BLaER1 treated with 17β-estradiol and CSF1 and Interleukin-3, amounts not matched to agents 10 nM and 100 nM (cell line): ENCODE data around the gene TPTE2.

Experiments
- H3K27ac ChIP-seq, 11 experiments: shearing (Covaris generic); formaldehyde crosslinking; 2 replicates each; pipeline ENCODE4 v1.8.1; 2022
- H3K27me3 ChIP-seq, 11 experiments: shearing (Covaris generic); formaldehyde crosslinking; 2 replicates each; pipeline ENCODE4 v1.8.1; 2022
- H3K36me3 ChIP-seq, 11 experiments: shearing (Covaris generic); formaldehyde crosslinking; 2 replicates each; pipeline ENCODE4 v1.8.1; 2022
- H3K4me1 ChIP-seq, 10 experiments: shearing (Covaris generic); formaldehyde crosslinking; 2 replicates each; pipeline ENCODE4 v1.8.1; 2022
- H3K4me2 ChIP-seq, 11 experiments: shearing (Covaris generic); formaldehyde crosslinking; 2 replicates each; pipeline ENCODE4 v1.8.1; 2022
- H3K4me3 ChIP-seq, 10 experiments: shearing (Covaris generic); formaldehyde crosslinking; 2 replicates each; pipeline ENCODE4 v1.8.1; 2022
- H3K9ac ChIP-seq, 11 experiments: shearing (Covaris generic); formaldehyde crosslinking; 2 replicates each; pipeline ENCODE4 v1.8.1; 2022
- H3K9me3 ChIP-seq, 11 experiments: shearing (Covaris generic); formaldehyde crosslinking; replicated peaks in 1 of 11; 2 replicates each; pipeline ENCODE4 v1.8.1; 2022
- H4K20me1 ChIP-seq, 11 experiments: shearing (Covaris generic); formaldehyde crosslinking; 2 replicates each; pipeline ENCODE4 v1.8.1; 2022
- Cebpa-rat ChIP-seq, 11 experiments: shearing (Covaris generic); IDR thresholded peaks; 2 replicates each; pipeline ENCODE4 v1.8.1; 2022

Gene TPTE2

GRCh38 chr13:19596086-19596485 lies 34.8 kb upstream of the TPTE2 start:
- H3K4me1 ChIP-seq: peaks cover 0 to 27% (median 15%) of the 10 kb centered on the region in 10 experiments; a peak in 12 of 20 replicates
- H3K4me2 ChIP-seq: no peak overlapping the region
- no peaks in the 10 kb centered on the region for H3K27me3 ChIP-seq
- TF ChIP-seq Cebpa-rat (IDR thresholded peaks at IDR 0.05): no peak
- no peak overlapping the region for H3K9ac ChIP-seq
- H3K27ac ChIP-seq: no peak overlapping the region
- H3K36me3 ChIP-seq: no peaks in the 10 kb centered on the region
- H3K4me3 ChIP-seq: no peak overlapping the region
- H3K9me3 ChIP-seq: peaks cover 0 to 1% (median 0%) of the 10 kb centered on the region in 11 experiments; a peak in 3 of 22 replicates
- no peaks in the 10 kb centered on the region for H4K20me1 ChIP-seq

- Histone ChIP-seq H3K4me2 (peak overlapping the region in 3 of 11 experiments; percentile 12 to 68 (median 48); a peak in 5 of 22 replicates), H3K4me3 (no peak overlapping the region), H3K9me3 (no peaks in the 10 kb centered on the region), H3K27me3 (no peaks in the 10 kb centered on the region), H3K27ac (no peak overlapping the region), H3K9ac (no peak overlapping the region), H3K36me3 (no peaks in the 10 kb centered on the region), H3K4me1 (peaks cover 0 to 27% (median 16%) of the 10 kb centered on the region in 10 experiments; a peak in 12 of 20 replicates), H4K20me1 (no peaks in the 10 kb centered on the region)
- TF ChIP-seq Cebpa-rat (IDR thresholded peaks at IDR 0.05): no peak
Measured at GRCh38 chr13:19592657-19593180, 31.4 kb upstream of the TPTE2 start.

- Histone ChIP-seq H3K9me3 (peaks cover 0 to 1% (median 0%) of the 10 kb centered on the region in 11 experiments; a peak in 3 of 22 replicates), H3K27ac (no peak overlapping the region; a peak in 1 of 22 replicates), H3K4me1 (peaks cover 6 to 34% (median 23%) of the 10 kb centered on the region in 10 experiments), H3K9ac (no peak overlapping the region), H4K20me1 (no peaks in the 10 kb centered on the region), H3K27me3 (no peaks in the 10 kb centered on the region), H3K36me3 (no peaks in the 10 kb centered on the region), H3K4me3 (no peak overlapping the region), H3K4me2 (peak overlapping the region in 5 of 11 experiments; percentile 12 to 68 (median 46); a peak in 11 of 22 replicates)
- TF ChIP-seq Cebpa-rat (IDR thresholded peaks at IDR 0.05): no peak
Measured at GRCh38 chr13:19591864-19592263, 30.5 kb upstream of the TPTE2 start.

- Histone ChIP-seq H3K9me3 (peaks cover 0 to 12% (median 10%) of the 10 kb centered on the region in 11 experiments; a peak in 15 of 22 replicates), H3K4me1 (peaks cover 13 to 40% (median 28%) of the 10 kb centered on the region in 10 experiments), H3K4me2 (no peak overlapping the region), H3K36me3 (no peaks in the 10 kb centered on the region), H3K27ac (no peak overlapping the region), H3K9ac (no peak overlapping the region), H4K20me1 (no peaks in the 10 kb centered on the region), H3K4me3 (no peak overlapping the region), H3K27me3 (no peaks in the 10 kb centered on the region)
- TF ChIP-seq Cebpa-rat (IDR thresholded peaks at IDR 0.05): no peak
Measured at GRCh38 chr13:19590423-19590822, 29.1 kb upstream of the TPTE2 start.

- TF ChIP-seq Cebpa-rat (IDR thresholded peaks at IDR 0.05): no peak
- Histone ChIP-seq H4K20me1 (no peaks in the 10 kb centered on the region), H3K27ac (no peak overlapping the region), H3K9ac (no peak overlapping the region), H3K27me3 (no peaks in the 10 kb centered on the region), H3K36me3 (no peaks in the 10 kb centered on the region), H3K4me3 (no peak overlapping the region), H3K4me2 (no peak overlapping the region), H3K4me1 (peaks cover 13 to 40% (median 28%) of the 10 kb centered on the region in 10 experiments), H3K9me3 (peaks cover 0 to 20% (median 10%) of the 10 kb centered on the region in 11 experiments; a peak in 16 of 22 replicates)
Measured at GRCh38 chr13:19589312-19589711, 28.0 kb upstream of the TPTE2 start.

- Histone ChIP-seq H3K4me1 (peaks cover 13 to 30% (median 24%) of the 10 kb centered on the region in 10 experiments), H3K27me3 (no peaks in the 10 kb centered on the region), H3K4me3 (peak overlapping the region in 7 of 10 experiments; percentile 42 to 69 (median 58); a peak in 11 of 20 replicates), H4K20me1 (no peaks in the 10 kb centered on the region), H3K36me3 (no peaks in the 10 kb centered on the region), H3K9ac (peak overlapping the region in 2 of 11 experiments; percentile 4 to 43; a peak in 3 of 22 replicates), H3K9me3 (peaks cover 0 to 22% (median 10%) of the 10 kb centered on the region in 11 experiments; a peak in 16 of 22 replicates), H3K4me2 (peak overlapping the region; percentile 56 to 88 (median 76)), H3K27ac (peak overlapping the region in 8 of 11 experiments; percentile 55 to 77 (median 67); a peak in 14 of 22 replicates)
- no peak for TF ChIP-seq Cebpa-rat (IDR thresholded peaks at IDR 0.05)
Measured at GRCh38 chr13:19587635-19588300, 26.4 kb upstream of the TPTE2 start.

- Histone ChIP-seq H3K36me3 (no peaks in the 10 kb centered on the region), H3K27ac (peak overlapping the region; percentile 41 to 77 (median 60); a peak in 21 of 22 replicates), H3K27me3 (no peaks in the 10 kb centered on the region), H3K4me2 (peak overlapping the region; percentile 56 to 88 (median 76)), H3K4me3 (peak overlapping the region; percentile 42 to 69 (median 57)), H3K9me3 (peaks cover 0 to 22% (median 10%) of the 10 kb centered on the region in 11 experiments; a peak in 16 of 22 replicates), H4K20me1 (no peaks in the 10 kb centered on the region), H3K9ac (peak overlapping the region in 3 of 11 experiments; percentile 43 to 58 (median 47); a peak in 5 of 22 replicates), H3K4me1 (peaks cover 13 to 23% (median 19%) of the 10 kb centered on the region in 10 experiments)
- TF ChIP-seq Cebpa-rat (IDR thresholded peaks at IDR 0.05): no peak
Measured at GRCh38 chr13:19586904-19587634, 25.7 kb upstream of the TPTE2 start.

- Histone ChIP-seq H3K4me1 (peaks cover 2 to 7% (median 4%) of the 10 kb centered on the region in 10 experiments; a peak in 17 of 20 replicates), H4K20me1 (no peaks in the 10 kb centered on the region), H3K27me3 (no peaks in the 10 kb centered on the region), H3K36me3 (no peaks in the 10 kb centered on the region), H3K9ac (no peak overlapping the region), H3K27ac (no peak overlapping the region), H3K4me3 (no peak overlapping the region), H3K9me3 (peaks cover 0 to 19% (median 8%) of the 10 kb centered on the region in 11 experiments; a peak in 16 of 22 replicates), H3K4me2 (no peak overlapping the region)
- no peak for TF ChIP-seq Cebpa-rat (IDR thresholded peaks at IDR 0.05)
Measured at GRCh38 chr13:19581675-19582074, 20.3 kb upstream of the TPTE2 start.

- H3K9ac ChIP-seq: no peak overlapping the region
- no peak overlapping the region for H3K4me2 ChIP-seq
- no peaks in the 10 kb centered on the region for H3K9me3 ChIP-seq
- no peaks in the 10 kb centered on the region for H3K4me1 ChIP-seq
- H4K20me1 ChIP-seq: no peaks in the 10 kb centered on the region
- H3K36me3 ChIP-seq: no peaks in the 10 kb centered on the region
- H3K4me3 ChIP-seq: no peak overlapping the region
- no peaks in the 10 kb centered on the region for H3K27me3 ChIP-seq
- H3K27ac ChIP-seq: no peak overlapping the region
- no peak for TF ChIP-seq Cebpa-rat (IDR thresholded peaks at IDR 0.05)
Measured at GRCh38 chr13:19575230-19575629, 13.9 kb upstream of the TPTE2 start.
